HG02973 (cell line): ENCODE data around the gene RIPOR1.

ENCODE experiments used
- ATAC-seq: cut with Tn5 transposase; IDR thresholded peaks from one replicate; pipeline ENCODE4 v1.9.1; 2021; ENCODE audit warnings: moderate library complexity; ENCODE audit not compliant: unreplicated experiment

The RIPOR1 gene

GRCh38 chr16:67539691-67540635, 11.3 kb downstream of the RIPOR1 start:
- no peak for ATAC-seq

- ATAC-seq: no peak
These were observed 12.1 kb downstream of the RIPOR1 start for GRCh38 chr16:67540756-67541155.

GRCh38 chr16:67541391-67542263, 13.0 kb downstream of the RIPOR1 start:
- ATAC-seq: no peak

- ATAC-seq: no peak
These were observed 13.8 kb downstream of the RIPOR1 start for GRCh38 chr16:67542464-67542863.

- ATAC-seq: no peak
These were observed 14.4 kb downstream of the RIPOR1 start for GRCh38 chr16:67543036-67543435.

- ATAC-seq: no peak
These were observed 15.0 kb downstream of the RIPOR1 start for GRCh38 chr16:67543582-67543981.

GRCh38 chr16:67544329-67544841, 15.8 kb downstream of the RIPOR1 start:
- ATAC-seq: no peak

GRCh38 chr16:67544844-67545664, 16.4 kb downstream of the RIPOR1 start:
- no peak for ATAC-seq

GRCh38 chr16:67545665-67546024, 17.0 kb downstream of the RIPOR1 start:
- ATAC-seq: no peak

GRCh38 chr16:67546091-67546501, 17.5 kb downstream of the RIPOR1 start:
- ATAC-seq: no peak

- no peak for ATAC-seq
These were observed 18.3 kb downstream of the RIPOR1 start for GRCh38 chr16:67546761-67547422.

- no peak for ATAC-seq
These were observed 19.0 kb downstream of the RIPOR1 start for GRCh38 chr16:67547423-67548264.

- no peak for ATAC-seq
These were observed 19.9 kb downstream of the RIPOR1 start for GRCh38 chr16:67548265-67549126.

- ATAC-seq: no peak
These were observed 20.6 kb downstream of the RIPOR1 start for GRCh38 chr16:67549240-67549639.

GRCh38 chr16:67549936-67550335, 21.3 kb downstream of the RIPOR1 start:
- ATAC-seq: no peak

GRCh38 chr16:67551091-67551490, 22.5 kb downstream of the RIPOR1 start:
- ATAC-seq: no peak

GRCh38 chr16:67551972-67552371, 23.3 kb downstream of the RIPOR1 start:
- ATAC-seq: no peak

- no peak for ATAC-seq
These were observed 23.8 kb downstream of the RIPOR1 start for GRCh38 chr16:67552476-67552875.
